NCI-H128 (cell line): ENCODE results near the gene OSCP1.

ENCODE experiments used
- DNase-seq: peaks from one replicate; lab custom pipeline; 2025; ENCODE audit not compliant: unreplicated experiment; lab: John Stamatoyannopoulos, UW

Gene OSCP1

GRCh38 chr1:36447450-36447849, 2.8 kb downstream of the OSCP1 start:
- DNase-seq = no peak

DNA sequence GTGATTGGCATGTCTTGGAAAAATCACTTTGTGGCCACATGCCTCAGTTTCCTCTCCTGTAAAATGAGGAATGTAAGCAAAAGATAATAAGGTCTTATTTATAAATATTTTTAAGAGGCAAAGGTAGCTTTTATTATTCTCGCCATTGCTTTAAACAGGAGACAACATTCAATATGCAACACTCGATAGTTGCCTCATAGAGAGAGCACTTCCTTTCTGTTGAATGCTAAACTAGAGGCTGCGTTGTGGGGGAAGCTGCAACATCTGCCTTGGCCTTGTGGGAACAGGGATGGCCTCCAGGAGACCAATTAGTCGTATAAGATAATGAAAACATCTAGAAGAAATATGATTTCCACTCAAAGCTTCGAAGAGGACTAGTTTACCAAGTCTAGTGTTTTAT, 3.5 kb downstream of the OSCP1 start:
- no peak for DNase-seq

DNA sequence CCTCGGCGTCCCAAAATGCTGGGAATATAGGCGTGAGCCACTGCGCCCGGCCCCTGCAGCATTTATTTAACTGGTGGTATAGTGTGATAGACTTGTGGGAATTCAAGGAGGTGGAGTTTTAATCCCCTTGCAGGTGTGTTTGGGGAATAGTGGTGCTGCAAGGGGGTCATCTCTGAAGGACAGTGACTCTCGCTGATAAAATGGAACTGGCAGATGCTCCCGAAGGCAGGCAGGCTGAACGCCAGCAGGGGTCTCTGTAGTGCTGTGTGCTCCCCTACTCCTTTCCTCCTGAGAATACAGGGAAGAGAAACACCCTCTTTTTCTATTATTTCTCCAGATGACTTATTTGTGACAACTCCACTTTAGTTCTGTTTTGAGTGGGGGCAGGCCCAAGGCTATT, 4.0 kb downstream of the OSCP1 start:
- no peak for DNase-seq

- DNase-seq = no peak
Observed at GRCh38 chr1:36443297-36443696, 7.0 kb downstream of the OSCP1 start.

GRCh38 chr1:36442337-36442736, 7.9 kb downstream of the OSCP1 start:
- DNase-seq = no peak

DNA sequence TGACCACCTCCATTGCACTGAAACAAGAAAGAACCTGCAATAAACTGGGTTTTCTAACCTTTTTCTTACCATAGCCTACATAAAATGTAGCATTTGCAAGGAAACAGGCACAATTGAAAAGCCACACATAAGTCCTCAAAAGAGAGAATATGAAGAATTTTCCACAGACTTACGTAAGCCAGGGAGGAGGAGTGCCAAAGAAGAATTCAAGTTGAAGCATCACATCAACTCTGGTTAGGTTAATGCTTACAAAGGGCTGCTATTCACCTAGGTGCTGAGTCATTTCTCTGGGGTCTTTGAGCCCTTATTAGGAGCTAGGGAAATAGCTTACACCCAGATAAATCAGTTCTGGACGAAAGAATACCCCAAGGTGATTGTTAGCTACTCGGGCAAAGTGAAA, 9.6 kb downstream of the OSCP1 start:
- DNase-seq = no peak

GRCh38 chr1:36440044-36440443, 10.2 kb downstream of the OSCP1 start:
- DNase-seq = no peak

GRCh38 chr1:36438715-36439114, 11.5 kb downstream of the OSCP1 start:
- no peak for DNase-seq

DNA sequence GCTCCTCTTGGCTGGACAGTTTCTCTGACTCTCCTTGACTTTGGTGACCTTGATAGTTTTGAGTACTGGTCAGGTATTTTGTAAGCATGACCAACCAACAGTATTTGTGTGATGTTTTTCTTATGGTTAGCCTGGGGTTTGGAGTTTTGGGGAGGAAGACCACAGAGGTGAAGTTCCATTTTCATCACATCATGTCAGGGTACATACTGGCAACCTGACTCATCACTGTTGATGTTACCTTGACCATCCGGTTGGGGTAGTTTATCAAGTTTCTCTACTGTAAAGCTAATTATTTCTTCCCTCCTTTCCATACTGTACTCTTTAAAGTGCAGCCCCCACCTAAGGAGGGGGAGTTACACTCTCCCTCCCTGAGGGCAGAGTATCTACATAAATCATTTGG, 13.4 kb downstream of the OSCP1 start:
- no peak for DNase-seq

DNA sequence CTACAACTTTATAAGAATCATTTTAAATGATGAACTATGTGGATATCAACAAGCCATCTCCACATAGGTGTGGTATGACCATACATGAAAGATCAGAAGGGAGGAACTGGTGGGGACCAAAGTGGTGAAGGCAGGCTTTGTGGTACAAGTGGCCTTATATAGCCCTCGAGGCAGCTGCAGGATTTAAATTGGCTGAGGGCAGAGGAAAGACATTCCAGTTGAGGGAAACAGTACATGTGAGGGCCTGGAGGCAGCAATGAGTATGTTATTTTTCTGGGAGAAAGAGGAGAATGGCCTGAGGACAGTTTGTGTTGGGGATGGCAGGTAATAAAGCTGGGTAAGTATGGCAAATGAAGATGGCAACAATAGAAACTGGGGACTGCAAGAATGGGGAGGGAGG, 17.1 kb downstream of the OSCP1 start:
- DNase-seq = no peak

DNA sequence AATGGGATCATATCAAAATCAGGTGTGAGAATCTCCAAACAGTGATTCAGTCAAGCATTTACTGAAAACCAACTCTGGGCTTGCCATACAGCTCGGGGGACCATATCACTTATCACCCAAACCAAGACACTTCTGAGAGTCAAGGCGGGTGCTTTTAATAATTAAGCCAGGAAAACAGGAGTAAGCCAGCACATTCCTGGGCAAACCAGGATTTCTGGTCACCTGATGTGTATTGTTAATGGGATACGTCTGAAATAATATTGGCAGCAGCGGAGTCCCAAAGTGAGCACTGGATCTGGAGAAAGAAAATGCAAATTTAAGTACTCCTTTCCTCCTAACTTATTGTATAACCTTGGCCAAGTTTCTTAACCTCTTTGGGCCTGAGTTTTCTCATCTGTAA, 17.6 kb downstream of the OSCP1 start:
- DNase-seq = no peak

DNA sequence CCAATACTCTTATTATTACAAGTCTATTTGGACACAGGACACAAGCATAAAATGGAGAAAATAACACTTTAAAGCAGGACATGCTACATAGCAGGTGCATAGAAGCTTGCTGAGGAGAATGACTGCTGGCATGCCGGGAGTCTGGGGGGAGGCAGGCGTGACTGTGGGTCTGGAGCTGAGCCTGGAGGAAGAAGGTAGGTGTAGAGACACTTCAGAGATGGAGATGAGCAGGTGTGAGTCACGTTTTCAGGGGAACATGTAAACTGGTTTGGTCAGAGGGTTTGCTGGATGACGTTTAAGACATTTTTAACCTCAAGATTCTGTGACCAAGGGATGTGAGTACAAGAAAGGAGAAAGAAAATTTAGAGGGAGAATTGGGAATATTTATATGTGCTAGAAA, 24.5 kb downstream of the OSCP1 start:
- no peak for DNase-seq

DNA sequence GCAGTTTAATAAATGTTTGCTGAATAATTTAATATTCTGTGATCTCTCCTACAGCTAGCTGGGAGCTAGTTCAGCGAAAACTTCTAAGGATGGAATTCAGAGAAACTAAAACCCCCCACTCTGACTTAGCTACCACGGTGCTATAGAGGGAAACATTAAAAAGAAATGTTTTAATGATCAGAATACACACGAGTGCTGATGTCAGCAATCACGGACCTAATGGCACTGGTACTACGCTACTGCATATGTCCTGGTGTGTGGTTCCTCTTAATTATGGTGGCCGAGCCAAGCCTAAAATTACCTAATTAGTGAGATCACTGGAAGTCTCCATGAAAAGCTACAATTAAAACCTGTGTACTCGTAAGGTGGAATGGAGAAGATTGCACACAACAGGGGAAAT, 28.6 kb downstream of the OSCP1 start:
- no peak for DNase-seq

DNA sequence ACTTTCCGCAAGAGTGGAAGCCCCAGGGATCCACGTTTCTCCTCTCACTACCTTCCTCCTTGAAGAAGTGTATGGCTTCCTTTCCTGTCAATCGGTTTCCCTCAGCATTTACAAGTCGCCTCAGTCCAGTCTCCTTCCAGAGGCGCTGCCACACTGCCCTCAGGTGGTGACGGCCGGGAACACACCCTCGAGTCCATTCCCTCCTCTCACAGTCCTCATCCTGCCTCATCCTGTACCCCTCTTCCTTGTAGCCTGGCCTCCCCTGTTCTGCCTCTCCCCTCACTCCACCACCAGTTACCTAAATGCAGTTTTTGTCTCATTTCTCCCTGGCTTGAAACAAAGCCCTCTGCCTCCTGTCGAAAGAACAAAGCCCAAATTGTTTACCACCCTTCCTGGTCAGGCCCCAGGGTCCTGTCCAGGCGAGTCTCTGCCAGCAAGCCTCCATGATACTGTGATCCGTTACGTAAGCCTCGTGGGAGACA, 29.4 kb downstream of the OSCP1 start:
- DNase-seq = peak; percentile 75

DNA sequence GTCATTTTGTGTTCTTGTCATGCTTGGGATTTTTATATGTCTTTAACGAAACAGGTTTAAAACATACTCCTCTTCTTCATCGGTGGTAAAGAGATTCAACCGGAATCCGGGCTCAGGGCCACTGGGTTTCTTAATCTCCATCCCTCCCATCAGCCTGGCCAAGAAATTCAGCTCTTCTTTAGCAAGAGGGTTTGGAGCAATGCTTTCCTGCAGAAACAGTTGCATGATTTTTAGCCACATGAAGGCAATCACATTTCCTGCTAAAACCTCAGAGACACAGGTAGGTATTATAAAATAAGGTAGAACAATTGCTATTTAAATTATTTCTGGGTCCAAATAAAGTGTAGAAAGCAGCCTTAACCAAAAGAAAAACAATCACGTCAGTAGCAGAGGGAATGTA, 29.8 kb downstream of the OSCP1 start:
- DNase-seq = no peak

DNA sequence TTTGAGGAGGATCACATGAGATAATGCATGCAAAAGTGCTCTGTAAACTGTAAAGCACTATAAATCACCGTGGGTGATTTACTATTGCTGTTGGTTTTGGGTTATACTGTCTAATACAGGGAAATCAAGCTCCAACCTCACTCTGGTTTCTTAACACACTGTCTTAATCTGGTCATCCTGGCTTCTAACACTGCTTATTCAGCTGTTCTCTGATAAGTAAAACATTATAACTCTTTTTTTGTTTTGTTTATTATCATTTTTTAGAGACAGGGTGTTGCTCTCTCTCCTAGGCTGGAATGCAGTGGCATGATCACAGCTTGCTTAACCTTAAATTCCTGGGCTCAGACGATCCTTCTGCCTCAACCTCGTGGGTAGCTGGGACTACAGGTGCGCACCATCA, 30.7 kb downstream of the OSCP1 start:
- DNase-seq = no peak

GRCh38 chr1:36419140-36419539, 31.1 kb downstream of the OSCP1 start:
- no peak for DNase-seq

- DNase-seq = no peak
Observed at GRCh38 chr1:36417931-36418330, 32.3 kb downstream of the OSCP1 start.

- no peak for DNase-seq
Observed at GRCh38 chr1:36415661-36416326, 34.5 kb downstream of the OSCP1 start.

GRCh38 chr1:36414384-36414783, 35.9 kb downstream of the OSCP1 start:
- no peak for DNase-seq

GRCh38 chr1:36411674-36412648, 38.3 kb downstream of the OSCP1 start:
- DNase-seq = no peak

DNA sequence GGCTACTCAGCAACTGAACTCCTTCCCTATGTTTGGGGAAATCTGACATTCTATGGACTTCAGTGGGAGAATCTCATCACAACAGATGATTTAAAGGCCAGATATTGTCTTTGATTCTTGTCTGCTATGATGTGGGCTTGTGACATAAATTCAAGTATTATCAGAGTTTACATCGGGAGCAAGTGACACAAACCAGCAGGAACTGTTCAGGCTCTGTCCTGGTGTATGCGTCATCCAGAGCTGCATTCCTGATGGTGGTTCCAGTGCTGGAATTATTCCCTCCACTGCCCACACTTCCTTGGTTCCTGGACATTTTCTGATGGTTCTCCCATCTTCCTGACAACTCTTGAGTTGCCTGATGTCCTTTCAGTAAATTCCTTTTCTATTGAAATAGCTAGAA, 41.8 kb downstream of the OSCP1 start:
- no peak for DNase-seq
